HG02763 (cell line): ENCODE data around the gene VAV1.
A peak's percentile ranks its signal among the peaks of the same experiment; 100 is the strongest.
"Not testable (repeated sequence)": the region's sequence is repeated elsewhere in the genome, so short reads cannot be mapped to it uniquely, and the experiment has no call there.

Experiments
- ATAC-seq: cut with Tn5 transposase; IDR thresholded peaks from one replicate; pipeline ENCODE4 v1.9.1; 2021; ENCODE audit warnings: mild to moderate bottlenecking, moderate library complexity; ENCODE audit not compliant: unreplicated experiment

VAV1 gene

DNA sequence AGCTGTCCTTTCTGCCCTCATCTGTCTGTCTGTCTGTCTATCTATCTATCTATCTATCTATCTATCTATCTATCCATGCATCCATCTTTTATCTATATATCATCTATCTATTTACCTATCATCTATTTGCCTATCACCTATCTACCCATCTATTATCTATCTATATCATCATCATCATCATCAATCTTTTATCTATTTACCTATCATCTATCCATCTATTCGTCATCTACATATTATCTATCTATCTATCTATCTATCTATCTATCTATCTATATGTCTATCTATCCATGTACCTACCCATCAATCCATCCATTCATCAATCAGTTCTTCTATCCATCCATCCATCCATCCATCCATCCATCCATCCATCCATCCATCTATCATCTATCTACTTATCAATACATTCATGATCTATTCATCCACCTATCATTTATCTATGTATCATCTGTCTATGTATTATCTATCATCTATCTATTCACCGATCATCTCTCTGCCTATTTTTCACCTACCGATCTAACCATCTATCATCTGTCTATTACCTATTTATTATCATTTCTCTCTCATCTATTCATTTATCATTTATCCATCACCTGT is 65.7 kb downstream of the VAV1 start:
- no peak for ATAC-seq

DNA sequence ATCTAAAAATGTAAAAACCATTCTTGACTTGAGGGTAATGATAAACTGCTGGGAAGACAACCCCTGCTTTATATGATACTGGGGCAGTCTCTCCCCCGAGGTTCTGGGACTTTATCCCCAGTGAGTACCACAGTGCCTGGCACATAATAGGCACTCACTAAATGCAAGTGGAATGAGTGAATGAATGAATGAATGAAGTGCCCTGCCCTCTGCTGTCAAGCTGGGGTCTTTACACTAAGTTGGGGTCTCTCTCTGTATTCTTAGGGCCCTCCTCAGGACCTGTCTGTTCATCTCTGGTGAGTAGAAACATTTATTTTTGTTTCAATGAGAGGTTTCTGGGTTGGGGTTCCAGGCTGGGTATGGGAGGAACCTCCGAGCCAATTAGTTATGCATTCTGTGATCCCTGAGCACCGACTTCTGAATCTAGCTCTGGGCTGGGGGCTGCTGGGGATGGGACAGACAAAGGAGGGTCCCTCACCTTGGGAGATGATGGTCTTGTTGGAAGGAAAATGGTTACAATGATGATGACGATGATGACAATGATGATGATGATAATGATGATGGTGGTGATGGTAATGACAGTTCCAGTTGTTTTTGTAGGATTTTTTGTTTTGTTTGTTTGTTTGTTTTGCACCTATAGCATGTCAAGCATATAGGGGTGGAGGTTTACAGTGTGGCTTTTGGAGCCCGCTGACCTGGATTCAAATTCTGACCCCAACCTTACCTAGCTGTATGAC is 70.5 kb downstream of the VAV1 start:
- ATAC-seq: no peak

DNA sequence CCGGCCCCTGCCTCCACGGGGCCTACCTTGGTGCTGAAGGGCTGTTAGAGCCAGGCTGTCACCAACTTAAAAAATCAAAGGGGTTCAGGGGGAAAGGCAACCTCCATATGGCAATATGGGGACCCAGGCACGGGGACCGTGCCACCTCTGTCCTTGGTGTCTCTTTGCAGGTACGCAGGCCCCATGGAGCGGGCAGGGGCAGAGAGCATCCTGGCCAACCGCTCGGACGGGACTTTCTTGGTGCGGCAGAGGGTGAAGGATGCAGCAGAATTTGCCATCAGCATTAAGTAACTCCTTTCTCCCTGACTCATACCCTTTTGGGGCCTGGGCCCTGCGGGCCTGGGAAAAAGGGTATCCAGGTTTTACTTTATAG is 75.3 kb downstream of the VAV1 start:
- no peak for ATAC-seq

DNA sequence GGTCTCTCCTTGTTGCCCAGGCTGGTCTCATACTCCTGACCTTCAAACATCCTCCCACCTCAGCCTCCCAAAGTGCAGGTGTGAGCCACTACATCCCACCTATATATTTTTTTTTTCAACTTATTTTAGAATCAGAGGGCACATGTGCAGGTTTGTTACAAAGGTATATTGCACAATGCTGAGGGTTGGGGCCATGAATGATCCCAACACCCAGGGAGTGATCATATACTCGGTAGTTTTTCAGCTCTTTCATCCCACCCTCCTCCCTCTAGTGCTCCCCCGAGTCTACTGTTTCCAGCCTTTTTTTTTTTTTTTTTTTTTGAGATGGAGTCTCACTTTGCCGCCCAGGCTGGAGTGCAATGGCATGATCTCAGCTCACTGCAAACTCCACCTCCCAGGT is 76.5 kb downstream of the VAV1 start:
- ATAC-seq: no peak

DNA sequence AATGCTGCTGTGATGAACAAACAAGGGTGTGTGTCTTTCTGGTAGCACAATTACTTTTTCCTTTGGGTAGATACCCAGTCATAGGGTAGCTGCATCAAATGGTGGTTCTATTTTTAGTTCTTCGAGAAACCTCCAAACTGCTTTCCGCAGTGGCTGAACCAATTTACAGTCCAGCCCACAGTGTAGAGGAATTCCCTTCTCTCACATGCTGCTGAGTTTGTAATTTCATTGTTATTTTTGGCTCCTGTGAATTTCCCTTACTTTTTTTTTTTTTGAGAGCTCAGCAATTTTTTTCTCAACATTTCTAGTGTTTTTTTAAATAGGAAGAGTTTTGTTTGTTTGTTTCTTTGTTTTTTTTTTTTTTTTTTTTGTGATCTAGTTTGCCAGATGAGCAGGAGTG is 77.4 kb downstream of the VAV1 start:
- ATAC-seq: no peak

DNA sequence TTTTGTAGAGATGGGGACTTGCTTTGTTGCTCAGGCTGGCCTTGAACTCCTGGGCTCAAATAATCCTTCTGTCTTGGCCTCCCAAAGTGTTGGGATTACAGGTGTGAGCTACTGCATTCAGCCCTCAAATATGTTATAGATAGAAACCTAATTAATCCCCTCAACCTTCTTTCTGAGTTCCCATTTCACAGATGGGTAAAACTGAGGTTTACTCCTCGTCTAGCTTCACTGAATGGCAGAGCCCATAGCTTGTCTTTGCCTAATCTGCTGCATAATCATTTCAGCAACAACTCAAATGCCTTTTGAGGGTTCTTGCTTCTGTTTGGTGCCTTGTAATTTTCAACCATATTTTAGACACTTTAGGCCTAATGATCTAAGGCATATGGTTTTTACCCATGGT is 78.9 kb downstream of the VAV1 start:
- ATAC-seq: no peak

DNA sequence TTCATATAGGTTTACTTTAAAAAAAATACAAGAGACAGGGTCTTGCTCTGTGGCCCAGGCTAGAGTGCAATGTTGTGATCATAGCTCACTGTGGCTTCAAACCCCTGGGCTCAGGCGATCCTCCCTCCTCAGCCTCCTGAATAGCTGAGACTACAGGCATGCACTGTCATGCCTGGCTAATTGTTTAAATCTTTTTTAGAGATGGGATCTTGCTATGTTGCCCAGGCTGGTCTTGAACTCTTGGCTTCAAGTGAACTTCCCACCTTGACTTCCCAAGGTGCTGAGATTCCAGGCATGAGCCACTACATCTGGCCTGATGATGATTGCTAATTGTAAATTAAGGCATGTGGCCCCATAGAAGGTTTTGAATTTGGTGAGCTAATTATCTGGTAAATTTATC is 79.5 kb downstream of the VAV1 start:
- no peak for ATAC-seq

DNA sequence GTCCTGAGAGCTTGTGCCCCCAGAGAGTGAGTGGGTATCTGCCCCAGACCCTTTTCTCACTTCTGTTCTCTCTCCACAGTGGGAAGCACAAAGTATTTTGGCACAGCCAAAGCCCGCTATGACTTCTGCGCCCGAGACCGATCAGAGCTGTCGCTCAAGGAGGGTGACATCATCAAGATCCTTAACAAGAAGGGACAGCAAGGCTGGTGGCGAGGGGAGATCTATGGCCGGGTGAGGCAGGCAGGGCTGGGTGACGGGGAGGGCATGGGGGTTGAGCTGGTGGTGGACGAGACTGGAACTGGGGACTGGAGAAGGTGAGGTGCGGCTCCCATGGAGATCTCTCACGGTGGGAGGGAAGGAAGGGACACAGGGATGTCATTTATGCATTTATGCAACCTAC is 81.4 kb downstream of the VAV1 start:
- no peak for ATAC-seq

DNA sequence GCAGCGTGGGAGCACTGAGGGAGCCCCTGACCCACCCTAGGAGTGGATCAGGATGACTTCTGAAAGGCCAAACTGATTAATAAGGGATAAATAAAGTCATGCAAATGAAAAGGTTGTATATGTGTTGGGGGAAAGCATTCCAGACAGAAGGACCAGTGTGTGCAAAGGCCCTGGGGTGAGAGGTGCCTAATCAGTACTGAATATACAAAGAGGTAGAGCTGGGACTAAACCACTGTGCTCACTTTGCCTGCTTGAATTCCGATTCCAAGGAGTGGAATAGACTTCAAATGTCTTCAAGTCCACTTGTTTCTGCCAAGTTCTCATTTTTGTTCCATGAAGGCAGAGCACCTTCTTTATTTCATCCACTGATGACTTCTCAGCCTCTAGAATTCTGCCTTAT is 82.2 kb downstream of the VAV1 start:
- no peak for ATAC-seq

DNA sequence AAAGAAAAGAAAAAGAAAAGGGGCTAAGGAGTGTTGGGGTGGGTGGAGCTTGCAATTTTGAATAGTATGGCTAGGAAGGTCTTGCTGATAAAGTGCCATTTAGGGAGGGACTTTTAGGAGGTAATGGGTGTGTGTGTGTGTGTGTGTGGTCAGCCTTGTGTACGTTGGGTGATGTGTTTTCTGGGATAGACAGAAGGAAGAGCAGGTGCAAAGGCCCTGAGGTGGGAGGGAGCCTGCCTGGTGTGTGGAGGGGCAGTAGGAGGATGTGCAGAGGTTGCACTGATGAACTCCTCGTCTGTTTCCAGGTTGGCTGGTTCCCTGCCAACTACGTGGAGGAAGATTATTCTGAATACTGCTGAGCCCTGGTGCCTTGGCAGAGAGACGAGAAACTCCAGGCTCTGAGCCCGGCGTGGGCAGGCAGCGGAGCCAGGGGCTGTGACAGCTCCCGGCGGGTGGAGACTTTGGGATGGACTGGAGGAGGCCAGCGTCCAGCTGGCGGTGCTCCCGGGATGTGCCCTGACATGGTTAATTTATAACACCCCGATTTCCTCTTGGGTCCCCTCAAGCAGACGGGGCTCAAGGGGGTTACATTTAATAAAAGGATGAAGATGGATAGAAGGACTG is 84.4 kb downstream of the VAV1 start:
- no peak for ATAC-seq

DNA sequence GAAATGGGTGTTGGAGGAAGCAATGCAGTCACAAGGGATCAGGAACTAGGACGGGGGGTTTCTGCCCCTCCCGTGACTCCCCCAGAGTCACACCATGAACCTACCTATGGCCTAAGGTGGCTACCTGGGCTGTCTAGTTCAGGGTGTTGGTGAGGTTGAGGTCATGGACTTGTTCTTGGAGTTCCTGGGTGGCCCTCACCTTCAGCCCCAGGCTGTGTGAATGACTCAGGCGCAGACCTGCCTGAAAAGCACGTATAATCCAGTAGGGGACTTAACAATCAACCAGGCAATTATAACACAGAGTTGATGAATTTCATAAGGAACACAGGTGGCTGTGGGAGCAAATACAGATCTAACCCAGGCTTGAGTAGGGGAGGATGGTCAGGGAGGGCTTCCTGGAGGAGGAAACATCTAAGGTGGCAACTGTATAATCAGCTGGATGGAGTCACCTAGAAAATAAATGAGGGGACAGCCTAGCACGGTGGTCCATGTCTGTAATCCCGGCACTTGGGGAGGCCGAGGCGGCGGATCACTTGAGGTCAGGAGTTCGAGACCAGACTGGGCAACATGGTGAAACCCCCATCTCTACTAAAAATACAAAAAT is 89.3 kb downstream of the VAV1 start:
- no peak for ATAC-seq

DNA sequence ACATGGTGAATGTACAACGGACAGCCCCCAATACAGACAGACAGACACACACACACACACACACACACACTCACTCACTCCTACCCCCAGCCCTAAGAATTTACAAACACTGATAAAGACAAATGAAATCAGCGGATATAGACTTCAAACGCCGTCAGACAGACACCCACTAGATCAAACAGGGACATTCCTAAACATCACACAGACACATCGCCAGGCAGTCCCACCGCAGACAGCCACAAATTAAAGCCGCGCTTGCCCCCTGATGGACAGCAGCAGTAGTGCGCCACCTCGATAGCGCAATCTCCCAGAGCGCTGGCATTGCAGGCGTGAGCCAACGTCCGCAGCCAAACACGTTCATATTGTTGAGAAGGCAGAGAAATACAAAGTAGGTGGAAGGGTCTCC is 90.2 kb downstream of the VAV1 start:
- ATAC-seq: peak; percentile 61

DNA sequence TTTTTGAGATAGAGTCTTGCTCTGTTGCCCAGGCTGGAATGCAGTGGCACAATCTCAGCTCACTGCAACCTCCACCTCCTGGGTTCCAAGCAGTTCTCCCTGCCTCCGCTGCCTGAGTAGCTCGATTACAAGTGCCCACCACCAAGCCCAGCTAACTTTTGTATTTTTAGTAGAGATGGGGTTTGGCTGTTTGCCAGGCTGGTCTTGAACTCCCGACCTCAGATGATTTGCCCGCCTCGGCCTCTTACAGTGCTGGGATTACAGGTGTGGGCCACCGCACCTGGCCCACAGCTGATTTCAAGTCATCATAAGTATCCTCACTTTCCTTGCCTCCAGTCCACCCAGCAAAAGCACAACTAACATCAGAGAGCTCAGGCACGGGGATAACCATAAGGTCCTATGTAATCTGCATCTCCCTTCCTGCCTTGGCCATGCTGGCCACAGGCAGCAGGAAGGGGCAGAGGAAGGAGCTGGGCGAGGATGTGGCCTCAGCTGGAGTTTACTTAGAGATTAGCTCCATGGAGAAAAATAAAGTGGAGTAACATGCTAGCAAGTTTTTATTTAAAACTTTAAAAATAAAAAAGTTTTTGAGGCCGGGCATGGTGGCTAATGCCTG is 91.9 kb downstream of the VAV1 start:
- no peak for ATAC-seq

DNA sequence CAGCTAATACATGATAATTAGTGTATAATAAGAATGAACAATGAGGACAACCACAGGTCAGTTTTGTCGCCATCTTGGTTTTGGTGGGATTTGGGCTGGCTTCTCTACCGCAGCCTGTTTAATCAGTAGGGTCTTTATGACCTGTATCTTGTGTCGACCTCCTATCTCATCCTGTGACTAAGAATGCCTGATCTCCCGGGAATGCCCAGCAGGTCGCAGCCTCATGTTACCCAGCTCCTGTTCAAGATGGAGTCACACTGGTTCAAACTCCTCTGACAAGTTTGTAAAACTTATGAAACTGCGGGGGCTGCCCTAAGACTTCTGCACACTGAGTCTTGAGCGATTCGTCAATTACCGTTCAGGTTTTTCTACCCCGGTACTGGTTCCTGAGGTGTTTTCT is 93.3 kb downstream of the VAV1 start:
- no peak for ATAC-seq

DNA sequence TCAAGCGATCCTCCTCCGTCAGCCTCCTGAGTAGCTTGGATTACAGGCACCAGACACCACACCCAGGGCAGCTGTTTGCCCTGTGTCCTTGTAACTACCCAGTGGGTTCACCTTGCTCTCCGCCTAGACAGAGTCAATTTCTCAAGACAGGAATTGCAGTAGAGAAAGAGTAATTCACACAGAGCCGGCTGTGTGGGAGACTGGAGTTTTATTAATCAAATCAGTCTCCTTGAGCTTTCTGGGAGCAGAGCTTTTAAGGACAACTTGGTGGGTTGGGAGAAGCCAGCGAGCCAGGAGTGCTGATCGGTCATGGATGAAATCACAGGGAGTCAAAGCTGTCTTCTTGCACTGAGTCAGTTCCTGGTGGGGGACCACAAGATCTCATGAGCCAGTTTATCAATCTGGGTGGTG is 94.2 kb downstream of the VAV1 start:
- no peak for ATAC-seq

DNA sequence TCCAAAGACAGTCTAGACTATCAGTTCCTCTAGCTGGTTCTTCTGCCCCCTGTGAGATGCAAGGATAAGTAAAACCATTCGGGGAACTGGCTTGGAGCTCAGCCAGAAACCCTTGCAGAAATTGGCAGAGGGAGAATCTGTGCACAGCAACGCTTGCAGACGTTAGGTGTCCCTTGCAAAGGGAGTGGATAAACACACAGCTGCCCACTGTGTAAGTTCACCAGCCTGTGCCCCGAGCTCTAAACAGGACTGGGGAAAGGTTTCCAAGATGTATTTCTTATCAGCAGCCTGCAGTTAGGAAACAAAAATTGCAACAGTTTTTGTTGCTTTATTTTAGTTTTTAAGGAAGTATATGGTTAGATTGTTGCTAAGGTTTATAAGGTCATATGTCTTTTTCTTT is 95.8 kb downstream of the VAV1 start:
- ATAC-seq: no peak

DNA sequence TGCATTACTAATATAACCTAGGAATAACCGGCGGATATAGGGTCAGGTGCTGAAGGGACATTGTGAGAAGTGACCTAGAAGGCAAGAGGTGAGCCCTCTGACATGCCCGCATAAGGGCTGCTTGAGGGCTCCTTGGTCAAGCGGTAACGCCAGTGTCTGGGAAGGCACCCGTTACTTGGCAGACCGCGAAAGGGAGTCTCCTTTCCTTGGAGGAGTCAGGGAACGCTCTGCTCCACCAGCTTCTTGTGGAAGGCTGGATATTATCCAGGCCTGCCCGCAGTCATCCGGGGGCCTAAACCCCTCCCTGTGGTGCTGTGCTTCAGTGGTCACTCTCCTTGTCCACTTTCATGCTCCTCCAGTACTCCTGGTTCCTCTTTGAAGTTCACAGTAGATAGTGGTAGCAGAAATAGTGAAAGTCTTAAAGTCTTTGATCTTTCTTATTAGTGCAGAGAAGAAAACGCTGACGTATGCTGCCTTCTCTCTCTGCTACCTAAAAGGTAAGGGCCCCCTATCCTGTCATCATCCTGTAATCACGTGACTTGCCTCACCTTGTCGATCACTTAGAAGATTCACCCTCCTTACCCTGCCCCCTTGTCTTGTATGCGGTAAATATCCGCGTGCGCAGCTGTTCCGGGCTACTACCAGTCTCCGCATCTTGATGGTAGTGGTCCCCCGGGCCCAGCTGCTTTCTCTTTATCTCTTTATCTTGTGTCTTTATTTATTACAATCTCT is 96.8 kb downstream of the VAV1 start:
- ATAC-seq: not testable (repeated sequence)

DNA sequence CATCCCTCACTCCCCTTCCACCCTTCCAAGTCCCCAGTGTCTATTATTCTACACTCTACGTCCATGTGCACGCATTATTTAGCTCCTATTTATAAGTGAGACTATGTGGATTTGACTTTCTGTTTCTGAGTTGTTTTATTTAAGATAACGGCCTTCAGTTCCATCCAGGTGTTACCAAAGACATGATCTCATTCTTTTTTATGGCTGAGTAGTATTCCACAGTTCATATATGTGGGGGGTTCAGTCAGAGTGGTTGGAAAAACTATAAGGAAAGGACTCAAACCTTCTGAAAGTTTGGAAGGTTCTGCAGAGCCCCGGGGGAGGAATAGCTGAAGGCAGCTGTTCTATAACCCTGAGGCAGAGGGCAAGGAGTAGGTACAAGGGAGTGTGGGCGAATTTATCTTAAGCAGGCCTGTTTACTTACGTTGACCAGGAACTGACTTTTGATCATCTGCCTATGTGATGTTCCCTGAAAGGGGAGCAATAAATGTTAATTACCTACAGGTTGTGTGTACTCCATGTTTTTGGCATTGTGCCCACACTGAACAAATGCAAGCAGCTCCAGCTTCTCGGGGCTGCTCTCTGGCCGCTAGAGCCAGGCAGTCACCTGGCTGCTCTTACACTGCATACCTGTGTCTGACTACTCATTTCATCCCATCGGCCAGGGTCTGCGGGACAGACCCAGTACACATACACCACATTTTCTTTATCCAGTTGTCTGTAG is 101.4 kb downstream of the VAV1 start:
- ATAC-seq: no peak

DNA sequence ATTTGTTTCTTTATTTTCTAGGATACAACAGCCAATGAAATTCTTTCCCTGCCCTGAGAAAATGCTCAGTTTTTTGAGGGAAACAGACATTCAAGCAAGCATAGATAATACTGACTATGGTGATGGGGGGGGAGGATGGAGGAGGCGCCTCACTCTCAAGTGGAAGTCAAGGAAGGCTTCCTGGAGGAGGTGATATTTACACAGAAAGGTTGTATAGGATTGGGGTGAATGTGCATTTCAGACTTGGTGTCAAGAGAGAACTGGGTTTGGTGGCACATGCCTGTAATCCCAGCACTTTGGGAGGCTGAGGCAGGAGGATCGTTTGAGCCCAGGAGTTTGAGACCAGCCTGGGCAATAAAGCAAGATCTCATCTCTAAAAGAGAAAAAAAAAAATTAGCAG is 102.7 kb downstream of the VAV1 start:
- no peak for ATAC-seq

DNA sequence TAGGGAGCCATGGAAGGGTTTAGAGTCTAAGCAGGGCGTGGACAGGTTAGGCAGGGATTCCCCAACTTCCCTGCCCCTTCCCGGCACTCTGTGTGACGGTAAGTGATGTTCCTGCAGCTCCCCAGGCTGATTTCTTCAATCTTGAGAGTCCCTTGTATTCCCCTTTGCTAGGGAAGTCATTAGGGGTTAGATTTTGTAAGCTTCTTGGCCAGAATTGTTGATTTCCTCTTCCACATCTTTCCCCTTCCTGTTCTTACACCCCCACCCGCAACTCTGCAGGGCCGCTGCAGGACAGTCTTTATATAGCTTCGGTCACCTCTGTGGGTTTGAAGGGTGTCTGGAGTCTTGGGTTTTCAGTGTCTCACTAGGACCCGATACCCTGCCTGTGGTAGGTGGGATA is 104.2 kb downstream of the VAV1 start:
- no peak for ATAC-seq
